ENCODE measurements around the gene ERC2.

ERC2 gene

DNA sequence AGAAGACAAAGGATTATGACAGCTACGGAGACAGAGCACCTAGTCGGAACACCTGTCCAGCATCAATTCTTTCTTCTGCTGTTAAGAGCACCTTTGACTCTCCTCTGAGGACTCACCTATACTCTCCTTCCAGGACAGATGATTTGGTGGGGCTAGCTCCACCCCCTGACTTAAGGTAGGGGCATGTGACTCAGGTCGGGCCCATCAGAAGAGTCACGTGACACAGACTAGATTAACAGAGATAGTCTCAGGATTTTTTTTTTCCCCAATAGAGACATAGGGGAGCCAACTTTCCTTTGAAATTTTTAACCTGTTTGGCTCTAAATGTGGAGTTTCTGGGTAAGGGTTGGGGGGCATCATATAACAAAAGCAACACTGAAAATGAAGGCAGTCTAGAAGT lies 969.7 kb downstream of the ERC2 start:
- DNase-seq, result no peak

DNA sequence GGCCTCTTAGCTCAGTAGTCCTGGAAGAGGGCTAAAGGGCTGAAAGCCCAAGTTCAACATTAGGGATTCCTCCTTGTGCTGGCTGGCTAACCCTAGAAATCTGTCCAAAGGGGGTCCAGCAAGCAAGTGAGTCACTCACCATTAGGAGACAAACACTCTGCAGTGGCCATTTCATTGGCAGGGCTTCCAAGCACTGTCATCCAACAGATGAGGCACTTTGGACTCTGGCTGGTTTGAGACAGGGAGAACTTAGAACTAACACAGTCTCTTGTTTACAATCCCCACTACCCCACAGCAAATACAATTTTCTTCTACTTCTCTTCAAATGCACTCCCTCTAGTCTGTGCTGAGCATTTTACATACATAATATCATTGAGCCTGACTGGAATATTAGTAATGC lies 971.0 kb downstream of the ERC2 start:
- no peak for DNase-seq

DNA sequence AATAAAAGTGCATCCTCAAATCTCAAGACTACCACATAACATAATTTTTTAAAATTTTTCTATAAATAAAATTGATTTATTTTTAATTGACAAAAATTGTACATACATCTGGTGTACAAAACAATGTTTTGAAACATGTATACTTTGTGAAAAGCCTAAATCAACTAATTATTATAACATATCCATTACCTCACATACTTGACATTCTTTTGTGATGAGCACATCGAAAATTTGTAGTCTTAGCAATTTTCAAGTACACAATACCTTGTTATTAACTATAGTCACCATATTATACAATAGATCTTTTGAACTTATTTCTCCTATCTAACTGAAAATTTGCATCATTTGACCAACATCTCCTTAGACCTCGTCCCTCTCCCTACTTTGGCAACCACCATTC lies 973.3 kb downstream of the ERC2 start:
- no peak for DNase-seq

DNA sequence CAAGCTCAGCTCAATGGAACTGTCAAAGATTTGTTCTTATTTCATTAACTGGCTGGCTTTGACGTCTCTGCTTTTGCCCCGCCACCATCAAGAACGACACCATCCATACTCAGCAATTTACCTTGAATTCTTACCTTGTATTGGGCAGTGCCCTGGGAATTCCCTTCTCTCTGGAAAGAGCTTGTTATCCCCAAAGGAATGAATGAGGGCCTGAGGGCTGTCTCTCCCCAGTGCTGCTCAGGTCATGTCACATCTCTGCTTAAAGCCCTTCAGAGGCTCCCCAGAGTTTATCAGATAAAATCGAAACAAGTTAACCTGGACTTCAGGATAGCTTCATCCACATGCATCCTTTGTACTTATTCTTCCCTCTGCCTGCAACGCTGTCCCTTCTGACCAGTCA lies 975.3 kb downstream of the ERC2 start:
- DNase-seq, result no peak

DNA sequence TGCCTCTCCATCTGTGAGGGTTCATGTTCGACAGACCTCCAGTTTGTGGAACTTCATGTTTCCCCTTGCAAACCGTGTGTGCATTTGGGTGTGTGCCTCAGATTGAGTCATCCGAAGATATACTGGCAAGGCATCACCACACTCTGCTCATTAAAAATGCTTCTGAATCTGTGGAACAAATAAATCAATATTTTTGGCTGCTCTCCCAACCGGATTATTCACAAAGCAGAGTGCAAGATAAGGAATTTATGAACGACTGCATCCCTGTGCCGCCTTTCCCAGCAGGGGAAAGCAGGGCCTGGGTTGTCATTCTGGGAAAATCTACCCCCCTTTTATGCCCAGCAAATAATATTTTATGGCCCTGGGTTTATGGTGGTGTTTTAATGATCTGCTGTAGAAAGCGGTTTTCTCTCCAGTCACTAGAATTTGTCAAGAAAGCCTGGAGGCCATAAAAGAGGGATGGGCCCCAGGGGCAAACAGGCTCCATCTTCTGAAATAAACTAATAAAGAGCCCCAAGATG lies 976.9 kb downstream of the ERC2 start:
- DNase-seq, result no peak

DNA sequence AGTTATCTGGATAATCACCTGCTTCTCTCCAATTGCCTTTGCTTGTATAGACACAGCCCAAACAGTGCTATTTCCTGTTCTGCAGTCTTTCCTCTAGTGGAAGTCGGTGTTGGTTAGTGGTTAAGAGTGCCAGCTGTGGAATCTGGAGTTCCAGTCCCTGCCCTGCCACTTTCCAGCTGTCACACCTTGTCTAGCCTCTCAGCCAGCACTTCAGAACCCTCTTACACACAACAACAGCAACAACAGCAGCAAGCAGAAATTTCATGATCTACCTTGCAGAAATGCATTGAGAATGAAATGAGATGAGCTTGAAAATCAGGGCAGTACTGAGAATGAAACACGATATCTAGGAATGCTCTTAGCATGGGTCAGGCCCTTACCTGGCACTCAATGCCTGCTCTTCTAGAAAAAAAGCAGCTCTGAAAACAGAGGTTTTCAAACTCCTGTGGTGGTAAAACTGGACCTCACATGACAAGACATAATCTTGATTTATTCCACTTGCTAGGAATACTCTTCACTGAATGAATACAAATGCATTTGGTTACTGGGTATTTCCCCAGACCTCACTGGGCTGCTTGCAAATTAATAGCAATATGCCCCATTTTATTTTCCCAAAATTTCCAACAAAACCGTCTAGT lies 977.9 kb downstream of the ERC2 start:
- no peak for DNase-seq

DNA sequence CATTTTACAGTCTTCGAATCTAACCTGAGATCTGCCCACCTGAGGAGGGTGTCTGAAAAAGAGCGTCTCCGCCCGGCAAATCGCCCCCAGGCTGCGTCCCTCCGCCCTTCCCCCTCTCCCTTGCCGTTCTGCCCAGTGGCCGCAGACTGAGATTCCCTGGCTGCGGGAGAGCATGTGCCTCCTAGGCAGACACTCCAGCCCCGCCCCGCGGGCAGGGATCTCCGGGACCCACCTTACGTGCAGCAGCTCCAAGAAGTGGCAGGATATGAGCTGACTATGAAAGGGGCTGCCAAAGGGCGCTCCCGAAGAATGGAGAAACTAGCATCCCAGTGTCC lies 978.5 kb downstream of the ERC2 start:
- no peak for DNase-seq

DNA sequence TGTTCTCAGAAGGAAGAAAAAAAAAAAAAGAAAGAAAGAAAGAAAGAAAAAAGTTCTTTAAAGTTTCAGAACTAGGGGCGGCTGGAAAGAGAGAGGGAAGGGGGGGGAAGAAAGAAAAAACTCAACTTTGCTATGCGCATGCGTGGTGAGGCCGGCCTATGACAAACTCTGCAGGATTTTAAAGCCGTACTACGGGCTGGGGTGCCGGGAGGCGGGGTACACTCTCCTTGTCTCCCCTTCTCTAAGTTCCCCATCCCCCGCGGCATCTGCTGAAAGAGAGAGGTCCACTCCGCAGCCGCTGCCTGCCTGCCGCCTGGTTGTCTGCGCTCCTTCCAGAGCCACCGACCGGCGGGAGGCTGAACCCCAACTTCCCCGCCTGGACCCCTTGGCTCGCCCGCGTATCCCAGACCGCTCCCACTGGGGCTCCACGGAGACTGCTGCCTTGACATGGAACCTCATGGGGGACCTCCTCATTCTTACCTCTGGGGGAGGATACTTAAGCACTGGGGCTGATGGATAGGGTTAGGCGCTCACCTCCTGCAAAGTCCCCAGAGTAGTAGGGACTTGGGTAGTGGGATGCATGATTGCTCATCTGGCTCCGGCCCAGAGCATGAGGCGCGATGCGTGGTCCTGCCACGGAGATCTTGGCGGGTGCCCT lies 979.7 kb downstream of the ERC2 start:
- DNase-seq, result no peak

DNA sequence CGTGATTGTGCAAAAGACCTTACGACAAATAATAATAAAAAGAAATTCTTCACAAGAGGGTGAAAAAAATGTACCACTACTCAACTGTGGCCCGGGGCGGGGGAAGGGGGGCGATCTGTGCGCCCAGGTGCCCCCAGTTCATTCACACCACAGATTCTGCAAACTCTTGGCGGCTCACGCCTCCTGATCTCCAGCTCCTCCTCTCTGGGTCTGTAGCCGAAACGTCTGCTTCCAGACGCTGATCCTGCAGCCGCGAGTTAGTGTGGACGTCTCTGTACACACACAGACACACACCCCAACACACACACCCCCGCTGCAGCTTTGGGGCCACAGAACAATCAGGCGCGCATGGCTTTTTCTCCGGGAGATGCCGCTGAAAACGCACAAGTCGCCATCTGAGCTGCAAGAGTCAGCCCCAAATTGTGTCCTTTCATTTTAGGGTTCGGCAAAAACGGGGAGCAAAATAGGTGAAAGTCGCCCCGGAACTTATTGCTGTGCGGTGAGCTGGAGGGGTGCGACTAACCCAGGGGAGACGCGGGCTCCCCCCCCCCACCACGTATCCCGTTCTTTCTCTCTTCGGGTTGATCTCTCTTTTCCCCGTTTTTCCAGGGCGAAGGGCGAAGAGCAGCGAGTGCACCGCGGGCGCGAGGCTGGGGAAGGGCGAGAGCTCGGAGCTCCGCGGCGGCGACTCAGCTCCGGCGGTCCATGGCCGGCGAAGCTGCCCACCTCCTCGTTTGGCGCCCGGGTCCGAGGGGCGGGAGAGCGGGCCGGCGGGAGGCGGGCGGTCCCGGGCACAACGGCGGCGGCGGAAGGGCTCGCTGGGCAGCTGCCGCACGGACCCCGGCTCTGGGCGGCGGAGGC lies 980.7 kb downstream of the ERC2 start:
- DNase-seq, result no peak

DNA sequence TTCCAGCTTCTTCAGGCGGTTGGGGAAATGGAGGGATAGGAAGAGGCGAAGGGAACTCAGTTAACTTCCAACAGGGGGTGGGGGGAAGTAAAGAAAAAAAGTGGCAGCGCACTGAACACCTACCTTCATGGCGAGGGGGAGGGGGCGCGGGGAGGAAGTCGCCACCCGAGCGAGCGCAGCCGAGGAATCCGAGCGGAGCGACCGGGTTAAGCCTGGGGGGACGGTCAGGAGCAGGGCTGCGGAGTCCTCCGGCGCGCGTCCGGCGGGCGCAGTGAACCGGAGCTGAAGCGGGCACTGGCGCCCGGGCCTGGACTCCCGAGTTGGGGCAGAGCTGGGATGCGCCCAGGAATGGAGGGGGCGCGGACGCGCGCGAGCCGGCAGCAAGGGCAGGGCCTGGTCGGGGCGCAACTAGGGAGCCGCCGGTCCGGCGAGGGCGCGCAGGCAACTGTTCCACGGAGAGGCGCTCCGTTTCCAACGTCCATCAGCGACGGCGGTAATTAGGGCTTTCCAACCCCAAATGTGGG lies 981.3 kb downstream of the ERC2 start, which contains the start of gene WNT5A:
Gene WNT5A, minus strand, starts transcription at position 450 of the 524 bp plus-strand sequence. Its CDS starts 321 bp downstream, at position 129.
- no peak for DNase-seq

DNA sequence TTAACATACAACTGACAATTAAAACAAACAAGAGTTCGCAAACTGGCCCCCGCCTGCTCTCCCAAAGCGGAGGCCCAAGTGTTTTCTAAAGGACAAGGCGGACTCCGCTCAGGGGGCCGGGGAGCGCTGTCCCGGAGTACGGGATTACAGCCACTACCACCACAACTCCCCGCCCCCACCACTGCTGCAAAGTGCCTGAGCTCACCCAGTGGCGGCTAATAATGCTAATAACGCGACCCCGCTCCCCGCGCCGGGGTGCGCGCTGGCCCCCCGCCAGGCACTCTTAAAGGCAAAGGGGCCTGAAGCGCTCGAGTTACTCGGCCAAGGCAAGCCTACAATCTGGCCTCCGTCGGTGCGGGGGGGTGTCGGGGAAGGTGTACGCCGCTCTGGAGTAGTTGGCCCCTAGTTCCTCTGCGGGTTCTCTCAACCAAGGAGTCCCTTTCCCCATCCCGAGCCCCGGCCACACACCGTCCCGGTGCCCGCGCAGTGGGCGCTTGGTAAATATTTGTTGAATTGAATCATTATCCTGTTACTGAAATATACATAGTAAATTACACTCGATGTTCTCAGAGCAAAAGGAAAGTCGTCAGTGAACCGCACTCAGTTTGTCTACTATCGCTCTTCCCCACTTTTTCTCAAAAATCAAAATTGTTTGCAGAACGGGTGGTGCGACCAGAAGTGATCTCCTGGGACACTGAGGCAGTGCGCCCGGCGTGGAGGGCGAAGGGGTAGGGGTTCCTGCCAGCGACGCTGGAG lies 982.0 kb downstream of the ERC2 start:
- DNase-seq, result no peak

DNA sequence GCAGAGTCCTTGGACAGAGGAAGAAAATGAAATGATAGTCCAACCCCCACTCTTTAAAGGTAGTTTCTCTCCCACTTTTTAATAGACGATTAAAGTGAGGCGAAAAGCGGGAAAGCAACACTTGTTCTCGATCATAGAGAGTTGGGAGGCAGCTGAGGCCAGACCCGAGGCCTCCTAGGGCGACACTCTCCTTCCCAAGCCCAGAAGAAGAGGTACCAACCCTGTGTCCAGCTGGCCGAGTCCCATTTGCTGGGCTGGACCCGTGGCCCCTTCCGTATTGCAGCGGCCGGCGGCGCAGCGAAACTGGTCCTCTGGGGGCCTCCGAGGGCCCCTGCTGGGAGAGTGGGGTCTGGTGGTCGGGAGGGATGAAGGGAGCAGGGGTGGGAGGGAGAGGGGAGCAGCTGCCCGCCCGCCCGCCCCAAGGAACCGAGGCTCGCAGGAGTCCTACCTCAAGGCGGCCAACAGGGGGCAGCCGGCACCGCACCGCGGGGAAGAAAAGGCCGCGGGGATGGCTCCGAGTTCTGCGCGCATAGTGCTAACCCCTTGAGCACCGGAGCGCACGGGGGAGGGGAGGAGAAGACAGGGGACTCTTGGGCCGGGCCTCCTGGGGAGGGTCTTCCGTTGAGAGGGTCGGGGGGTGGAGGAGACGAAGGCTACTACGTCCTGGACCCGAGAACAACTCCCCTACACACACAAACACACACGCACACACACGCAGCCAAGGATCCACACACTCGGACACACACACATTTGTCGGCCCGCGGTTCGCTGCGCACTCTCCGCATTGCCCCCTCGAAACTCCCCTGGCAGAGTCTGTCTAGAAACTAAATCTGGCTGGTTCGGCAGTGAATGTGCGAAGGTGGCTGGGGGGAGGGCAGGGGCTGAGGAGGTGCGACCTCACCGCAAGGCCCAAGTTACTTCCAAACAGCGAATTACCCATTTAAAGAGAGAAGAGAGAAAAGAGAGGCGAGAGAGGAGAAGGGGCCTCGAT lies 983.2 kb downstream of the ERC2 start:
- no peak for DNase-seq

DNA sequence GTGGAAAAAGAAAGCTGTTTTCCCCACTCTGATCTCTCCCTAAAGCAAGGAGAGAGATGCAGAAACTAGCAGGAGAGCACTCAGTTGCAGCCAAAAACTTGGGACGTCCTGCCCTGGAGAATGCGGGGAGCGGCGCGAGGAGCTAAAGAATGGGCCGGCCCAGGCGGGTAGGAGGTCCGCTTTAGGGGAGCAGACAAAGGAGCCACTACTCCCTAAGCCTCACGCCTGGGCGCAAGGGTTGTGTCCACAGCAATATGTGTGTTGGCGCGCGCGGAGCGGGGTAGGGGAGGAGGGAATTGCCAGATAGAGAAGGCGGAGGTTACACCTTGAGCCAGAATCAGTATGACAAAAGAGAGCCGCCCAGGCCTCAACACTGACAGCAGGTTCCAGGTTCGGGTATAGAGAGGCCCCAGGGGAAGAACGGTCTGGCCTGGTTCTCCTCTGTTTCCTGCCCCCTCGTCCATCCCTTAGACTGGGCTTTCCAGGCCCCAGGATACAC lies 984.0 kb downstream of the ERC2 start:
- DNase-seq, result no peak

DNA sequence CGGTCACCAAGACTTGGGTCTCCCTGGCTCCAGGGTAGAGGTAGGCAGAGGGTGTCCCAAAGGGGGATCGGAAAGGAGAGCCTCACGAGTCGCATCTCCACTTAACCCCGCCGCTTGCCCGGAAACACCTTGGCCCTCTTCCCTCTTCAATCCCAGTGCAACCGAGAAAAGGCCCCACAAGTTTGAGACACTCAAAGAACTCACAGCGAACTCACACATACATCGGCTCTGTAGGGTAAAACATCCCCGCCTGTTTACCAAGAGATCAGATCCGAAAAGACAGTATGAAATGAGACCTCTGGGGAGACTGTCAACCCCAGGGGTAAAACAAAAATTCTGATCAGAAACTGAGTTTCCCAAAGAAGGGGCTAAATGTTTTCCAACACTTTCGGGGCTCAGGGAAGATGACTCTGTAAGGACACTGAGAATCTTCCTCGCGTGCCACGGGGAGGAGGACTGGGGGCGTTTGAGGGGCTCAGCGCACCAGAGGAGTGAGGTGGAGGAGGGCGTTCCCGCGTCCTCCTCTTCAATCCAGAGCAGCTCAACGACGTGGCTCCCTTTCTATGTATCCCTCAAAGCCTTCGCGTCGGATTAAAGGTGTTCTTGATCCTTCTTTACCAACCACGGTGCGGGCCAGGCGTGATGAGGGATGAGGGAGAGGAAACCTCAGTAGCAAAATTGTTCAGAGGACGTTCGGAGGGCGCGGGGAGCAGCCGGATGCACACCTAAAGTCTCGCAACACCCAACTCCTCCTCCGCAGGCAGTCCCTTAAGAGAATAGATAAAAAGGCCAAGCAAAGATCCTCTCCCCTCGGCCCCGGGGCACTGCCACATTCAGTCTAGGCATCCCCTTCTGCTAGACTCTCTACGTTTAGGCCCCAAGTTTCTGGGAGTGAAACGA lies 984.8 kb downstream of the ERC2 start:
- no peak for DNase-seq

DNA sequence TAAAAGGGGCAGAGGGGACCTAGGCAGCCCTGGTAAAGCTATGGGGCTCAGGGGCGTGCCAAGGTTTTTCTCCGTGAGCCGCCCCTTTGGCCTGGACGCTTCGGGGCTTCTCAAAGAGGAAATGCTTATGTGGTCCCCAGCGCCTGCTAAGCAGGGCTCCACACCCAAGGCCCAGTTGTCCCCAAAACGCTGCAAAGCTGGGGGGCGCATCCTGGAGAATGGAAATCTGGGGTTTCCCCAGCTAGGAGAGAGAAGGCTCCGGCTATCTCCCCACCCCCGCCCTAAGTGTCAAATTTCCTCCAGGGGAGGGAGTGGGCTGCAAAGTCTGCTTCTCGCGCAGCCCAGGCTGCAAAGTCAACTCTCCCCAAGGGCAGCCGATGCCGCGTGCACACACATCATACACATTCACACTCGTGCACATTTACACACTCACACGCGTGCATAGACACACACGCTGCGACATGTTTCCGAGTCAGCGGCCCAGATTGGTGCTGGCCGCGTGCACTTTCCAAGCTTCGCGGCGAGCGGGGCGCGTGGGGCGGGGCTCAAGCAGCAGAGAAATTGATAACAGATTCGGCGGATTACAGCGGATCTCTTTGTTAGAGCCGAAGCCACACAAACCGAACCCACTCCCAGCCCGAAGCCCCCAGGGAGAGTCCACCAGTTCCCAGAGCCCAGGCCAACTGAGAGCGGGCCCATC lies 985.6 kb downstream of the ERC2 start:
- DNase-seq, result no peak

DNA sequence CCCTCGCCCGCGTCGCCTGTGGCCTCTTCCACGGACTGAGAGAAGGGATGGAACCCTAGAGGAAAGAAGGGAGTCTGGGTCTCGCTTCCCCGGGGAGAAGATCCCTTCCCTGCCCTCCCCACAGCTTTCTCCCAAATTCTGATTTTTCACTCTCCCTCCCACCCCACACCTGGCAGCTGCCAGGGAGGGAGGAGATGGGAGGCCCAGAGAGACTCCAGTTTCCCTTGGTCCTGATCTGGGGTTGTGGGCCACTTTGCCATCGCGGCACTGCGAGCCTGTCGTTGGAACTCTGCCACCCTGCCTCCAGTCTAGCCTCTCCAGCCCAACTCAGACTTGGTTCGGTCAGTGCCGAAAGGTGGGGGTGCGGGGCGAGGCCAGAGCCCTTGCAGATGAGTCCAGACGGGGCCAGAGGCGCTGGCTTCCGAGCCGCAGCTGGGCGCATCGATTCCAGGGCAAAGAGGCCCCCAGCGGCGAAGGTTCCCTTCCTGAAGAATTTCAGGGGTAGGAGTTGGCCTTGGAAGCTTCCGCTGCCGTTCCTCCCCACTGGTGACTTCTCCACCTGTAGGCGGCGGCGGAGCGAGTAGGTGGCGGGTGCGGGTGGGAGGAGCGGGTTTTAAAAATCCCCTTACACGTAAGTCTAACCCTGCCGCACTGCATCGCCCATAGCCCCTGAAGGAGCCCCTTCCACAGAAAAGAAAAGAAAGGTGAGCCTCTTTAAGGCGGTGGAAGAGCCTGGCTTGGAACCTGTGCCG lies 986.3 kb downstream of the ERC2 start:
- no peak for DNase-seq

DNA sequence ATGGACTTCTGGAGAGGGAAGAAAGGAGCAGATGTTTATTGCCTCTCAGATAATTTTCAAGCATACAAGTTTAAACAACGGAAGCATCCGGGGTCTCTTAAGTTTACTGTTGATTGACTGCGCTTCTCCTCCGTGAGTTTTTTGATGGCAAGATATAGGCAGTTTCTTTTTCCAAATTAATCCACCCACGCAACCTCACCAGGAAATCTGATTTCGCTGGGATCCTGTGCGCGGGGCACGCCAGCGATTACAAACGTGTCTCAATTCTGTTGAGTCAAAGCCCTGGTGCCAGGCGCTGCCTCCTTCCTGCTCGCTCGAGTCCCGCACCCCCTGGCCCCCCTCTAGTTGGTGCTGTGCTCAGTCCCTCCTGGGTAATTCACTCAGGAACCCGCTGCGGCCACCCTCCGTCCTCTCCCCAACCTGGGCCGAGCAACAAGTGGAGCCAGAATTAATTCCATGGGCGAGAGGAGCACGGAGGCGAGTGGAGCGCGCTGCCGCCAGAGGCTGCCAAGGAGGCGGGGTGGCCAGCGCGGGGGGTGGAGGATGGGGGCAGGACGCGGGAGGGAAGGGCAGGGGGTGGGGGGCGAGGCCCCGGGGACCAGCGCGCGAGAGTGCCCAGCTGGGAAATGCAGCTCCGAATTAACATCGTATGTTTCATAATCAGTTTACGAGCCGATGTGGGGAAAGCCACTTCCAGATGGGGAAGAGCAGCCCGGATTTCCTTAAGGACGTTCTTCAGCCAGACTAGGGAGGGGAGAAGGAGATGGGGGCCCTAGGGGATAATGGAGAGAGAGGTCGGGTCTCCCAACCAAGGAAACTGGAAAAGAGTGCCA lies 987.1 kb downstream of the ERC2 start:
- no peak for DNase-seq
